Colonic mucosa (tissue), 4 donors: Measurements from ENCODE around the gene MCM9. TPM values are rescaled to one million over a fixed set of nuclear protein-coding genes. Genes with fewer than 3 reads are reported as not detected.

Experiments
- DNase-seq: peaks from one replicate; pipeline ENCODE4 v3.0.0-alpha.2; 2020
- H3K27ac ChIP-seq: fragments of 200-600 bp; one replicate; pipeline ENCODE4 v1.8.0; 2021
- H3K27me3 ChIP-seq: fragments of 200-600 bp; one replicate; pipeline ENCODE4 v1.8.0; 2021
- H3K36me3 ChIP-seq: fragments of 200-600 bp; one replicate; pipeline ENCODE4 v1.8.0; 2021
- H3K4me1 ChIP-seq: fragments of 200-600 bp; one replicate; pipeline ENCODE4 v1.8.0; 2021; ENCODE audit warnings: mild to moderate bottlenecking
- H3K4me3 ChIP-seq: fragments of 200-600 bp; one replicate; pipeline ENCODE4 v1.8.0; 2021
- H3K9ac ChIP-seq, 2 donors: one replicate each; pipeline ENCODE4 v1.7.0; 2013; ENCODE audit warnings: control low read depth in 2 of 2, low read depth in 2 of 2, low read length in 2 of 2
- H3K9me3 ChIP-seq: fragments of 200-600 bp; one replicate; pipeline ENCODE4 v1.8.0; 2021
- CTCF ChIP-seq: fragments of 200-600 bp; IDR thresholded peaks from one replicate; pipeline ENCODE4 v1.8.0; 2022; ENCODE audit warnings: antibody characterized with exemption, mild to moderate bottlenecking
- intact Hi-C: fragments of 100-400 bp; cut with DNase I; formaldehyde crosslinking; loops from one replicate; pipeline ENCODE4 v1.14.1; 2022
- total RNA-seq, 2 donors: library from RNA; stranded (reverse); fragmentation: NEBNext Ultra II Directional in 1 of 2; extraction: Animal tissue kit (Norgen Biotek cat#: 25700) in 1 of 2; gene quantifications; one replicate each; pipeline ENCODE4 v1.2.1, GENCODE V29; 2021
- donor health status: healthy.
- donor health status: DM: no; HTN: no; CAD: no.
- donor health status: DM: no; HTN: no; CAD: no.

The MCM9 gene
- total RNA-seq, 2 donors from 2014 or later, result 14.3 to 18.5 TPM

DNA sequence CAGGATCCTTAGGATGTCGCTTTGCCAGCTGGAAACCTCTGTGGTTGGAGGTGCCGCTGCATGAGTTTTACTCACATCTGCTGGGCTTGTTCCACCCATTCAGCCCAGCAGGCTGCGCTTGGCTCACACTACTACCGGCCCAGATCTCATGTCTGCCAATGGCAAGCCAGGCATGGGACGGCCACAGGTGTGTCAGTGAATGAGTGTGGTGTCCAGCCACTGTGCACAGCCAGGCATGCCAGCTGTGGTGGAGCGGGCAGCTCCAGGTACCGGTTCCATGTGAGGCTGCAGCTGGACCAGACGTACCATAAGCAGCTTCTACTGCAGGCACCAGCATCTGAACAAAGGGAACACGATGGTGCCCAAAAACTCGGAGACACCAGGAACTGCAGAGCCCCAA lies 74.1 kb downstream of the MCM9 start:
- H3K27ac ChIP-seq, result no peak overlapping the region
- no peaks in the 10 kb centered on the region for H3K4me1 ChIP-seq
- no peaks in the 10 kb centered on the region for H3K9me3 ChIP-seq
- no peaks in the 10 kb centered on the region for H3K27me3 ChIP-seq
- intact Hi-C loops, result no loop called here
- no peak overlapping the region for H3K9ac ChIP-seq
- DNase-seq, result no peak
- no peaks in the 10 kb centered on the region for H3K36me3 ChIP-seq
- no peak overlapping the region for H3K4me3 ChIP-seq
- TF ChIP-seq CTCF, result no peak

DNA sequence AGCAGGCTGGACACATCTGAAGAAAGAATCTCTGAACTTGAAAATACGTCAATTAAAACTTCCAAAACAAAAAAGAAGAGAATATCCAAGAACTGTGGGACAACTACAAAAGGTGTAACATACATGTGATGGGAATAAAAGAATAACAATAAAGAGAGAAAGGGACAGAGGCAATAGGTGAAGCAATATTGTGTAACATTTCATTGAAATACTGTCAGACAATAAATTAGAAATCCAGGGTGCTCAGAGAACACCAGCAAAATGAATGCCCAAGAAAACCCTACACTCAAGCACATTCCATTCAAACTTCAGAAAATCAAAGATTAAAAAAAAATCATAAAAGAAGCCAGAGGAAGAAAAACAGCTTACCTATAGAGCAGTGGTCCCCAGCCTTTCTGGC lies 74.6 kb downstream of the MCM9 start:
- H3K27ac ChIP-seq, result no peak overlapping the region
- no peak overlapping the region for H3K4me3 ChIP-seq
- H3K36me3 ChIP-seq, result no peaks in the 10 kb centered on the region
- no peaks in the 10 kb centered on the region for H3K27me3 ChIP-seq
- DNase-seq, result no peak
- intact Hi-C loops, result no loop called here
- H3K9ac ChIP-seq, result no peak overlapping the region
- TF ChIP-seq CTCF, result no peak
- H3K4me1 ChIP-seq, result no peaks in the 10 kb centered on the region
- no peaks in the 10 kb centered on the region for H3K9me3 ChIP-seq

DNA sequence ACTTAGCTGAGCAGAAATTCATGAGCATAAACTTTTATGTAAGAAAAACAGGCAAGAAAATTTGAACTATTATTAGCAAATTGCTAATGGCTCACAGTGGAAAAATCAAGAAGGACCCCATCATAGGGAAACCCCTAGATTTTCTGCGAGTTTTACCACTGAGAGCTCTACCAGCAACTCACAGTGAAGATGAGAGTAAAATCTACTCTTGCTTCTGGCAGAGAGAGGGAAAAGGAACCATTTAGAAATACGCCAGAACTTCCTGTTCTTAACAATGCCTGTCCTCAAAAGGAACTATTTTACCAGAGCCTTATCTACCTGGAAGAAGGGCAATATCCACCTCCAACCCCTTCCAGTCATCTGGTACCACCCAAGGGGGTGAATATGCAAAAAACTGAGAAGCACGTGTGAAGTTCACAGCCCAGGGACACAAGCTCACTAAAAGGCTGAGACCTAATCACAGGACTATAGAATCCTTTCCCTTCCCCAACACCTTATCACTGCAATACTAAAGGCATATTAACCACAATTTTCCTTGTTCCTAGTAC lies 75.4 kb downstream of the MCM9 start:
- no peak for DNase-seq
- H3K9ac ChIP-seq, result no peak overlapping the region
- H3K9me3 ChIP-seq, result no peaks in the 10 kb centered on the region
- no peaks in the 10 kb centered on the region for H3K4me1 ChIP-seq
- H3K27ac ChIP-seq, result no peak overlapping the region
- intact Hi-C loops, result no loop called here
- H3K4me3 ChIP-seq, result no peak overlapping the region
- TF ChIP-seq CTCF, result no peak
- H3K27me3 ChIP-seq, result no peaks in the 10 kb centered on the region
- H3K36me3 ChIP-seq, result no peaks in the 10 kb centered on the region

DNA sequence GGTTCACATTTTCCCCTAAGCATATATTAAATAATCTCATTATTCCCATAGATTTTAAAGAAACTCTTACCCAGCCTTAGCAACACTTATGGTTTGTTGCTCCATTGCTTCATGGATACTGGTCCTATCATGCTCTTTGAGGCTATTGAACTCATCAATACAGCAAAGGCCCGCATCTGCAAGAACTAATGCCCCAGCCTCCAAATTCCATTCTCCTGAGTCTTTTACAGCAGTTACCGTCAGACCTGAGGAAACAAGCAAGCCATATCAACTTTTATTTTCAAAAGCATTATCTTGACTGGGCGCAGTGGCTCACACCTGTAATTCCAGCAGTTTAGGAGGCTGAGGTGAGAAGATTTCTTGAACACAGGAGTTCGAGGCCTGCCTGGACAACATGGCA lies 78.7 kb downstream of the MCM9 start:
- no peak for TF ChIP-seq CTCF
- intact Hi-C loops, result no loop called here

DNA sequence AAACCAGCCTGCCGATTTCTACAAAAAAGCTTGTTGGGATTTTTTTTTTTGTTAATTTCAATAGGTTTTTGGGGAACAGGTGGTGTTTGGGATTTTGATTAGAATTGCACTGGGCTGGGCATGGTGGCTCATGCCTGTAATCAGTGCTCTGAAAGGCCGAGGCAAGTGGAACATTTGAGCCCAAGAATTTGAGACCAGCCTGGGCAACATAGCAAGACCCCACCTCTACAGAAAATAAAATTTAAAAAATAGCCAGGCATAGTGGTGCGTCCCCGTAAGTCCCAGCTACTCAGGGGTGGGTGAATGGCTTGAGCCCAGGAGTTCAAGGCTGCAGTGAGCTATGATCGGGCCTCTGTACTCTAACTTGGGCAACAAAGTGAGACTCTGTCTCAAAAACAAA lies 81.6 kb downstream of the MCM9 start:
- no peak for DNase-seq
- no peak overlapping the region for H3K27ac ChIP-seq
- no peak for TF ChIP-seq CTCF
- no peaks in the 10 kb centered on the region for H3K4me1 ChIP-seq
- intact Hi-C loops, result no loop called here
- H3K9ac ChIP-seq, result no peak overlapping the region
- no peaks in the 10 kb centered on the region for H3K27me3 ChIP-seq
- H3K4me3 ChIP-seq, result no peak overlapping the region
- no peaks in the 10 kb centered on the region for H3K9me3 ChIP-seq
- no peaks in the 10 kb centered on the region for H3K36me3 ChIP-seq

More for the DNA sequence above, 78.7 kb downstream of the MCM9 start:
- no peak for DNase-seq
- Histone ChIP-seq H3K36me3 (no peaks in the 10 kb centered on the region), H3K27ac (no peak overlapping the region), H3K27me3 (no peaks in the 10 kb centered on the region), H3K4me1 (no peaks in the 10 kb centered on the region), H3K4me3 (no peak overlapping the region), H3K9me3 (no peaks in the 10 kb centered on the region), H3K9ac (no peak overlapping the region)

DNA sequence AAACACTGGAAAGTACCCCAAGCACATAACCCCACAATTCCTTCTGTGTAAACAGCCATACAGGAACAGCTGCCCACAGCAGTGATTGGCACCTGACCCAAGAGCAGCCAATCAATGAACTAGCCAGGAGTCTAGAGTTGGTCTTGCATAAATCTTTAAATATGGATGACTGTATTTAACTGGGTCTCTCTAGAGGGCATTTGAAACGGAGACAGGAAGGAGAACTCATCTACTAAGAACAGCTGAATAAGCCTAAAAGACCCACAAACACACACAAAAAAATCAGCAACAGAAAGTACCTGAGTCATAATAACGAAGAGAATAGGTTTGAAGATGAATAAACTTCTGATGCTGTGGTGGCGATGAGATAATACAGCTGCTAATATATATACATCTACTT lies 90.0 kb downstream of the MCM9 start:
- no peaks in the 10 kb centered on the region for H3K27me3 ChIP-seq
- no peak overlapping the region for H3K4me3 ChIP-seq
- intact Hi-C loops, result no loop called here

More for the DNA sequence above, 90.0 kb downstream of the MCM9 start:
- no peaks in the 10 kb centered on the region for H3K9me3 ChIP-seq
- TF ChIP-seq CTCF, result no peak
- H3K9ac ChIP-seq, result no peak overlapping the region
- DNase-seq, result no peak
- no peaks in the 10 kb centered on the region for H3K36me3 ChIP-seq
- no peak overlapping the region for H3K27ac ChIP-seq
- no peaks in the 10 kb centered on the region for H3K4me1 ChIP-seq
